GM12872 (cell line): ENCODE results near the gene SLFN12L.

Source experiments
- CTCF ChIP-seq: IDR thresholded peaks from 3 replicates; pipeline ENCODE4 v1.5.1; 2011; ENCODE audit warnings: low read depth, mild to moderate bottlenecking, low read length, moderate library complexity; ENCODE audit not compliant: insufficient read depth

SLFN12L gene

GRCh38 chr17:35460354-35460851 lies 77.1 kb downstream of the SLFN12L start:
- no peak for TF ChIP-seq CTCF

GRCh38 chr17:35453171-35453570 lies 84.3 kb downstream of the SLFN12L start:
- no peak for TF ChIP-seq CTCF

- no peak for TF ChIP-seq CTCF
These were observed 88.0 kb downstream of the SLFN12L start for GRCh38 chr17:35449371-35449931.

GRCh38 chr17:35448899-35449227 lies 88.6 kb downstream of the SLFN12L start:
- no peak for TF ChIP-seq CTCF

- no peak for TF ChIP-seq CTCF
These were observed 89.1 kb downstream of the SLFN12L start, which contains the start of gene SLFN13 for GRCh38 chr17:35448214-35448898. TSS of gene SLFN13 (minus strand) at chr17:35448766. CDS start at chr17:35445680, 3,086 bp downstream.

- TF ChIP-seq CTCF: no peak
These were observed 90.0 kb downstream of the SLFN12L start for GRCh38 chr17:35447499-35447898.

- TF ChIP-seq CTCF: no peak
These were observed 99.0 kb downstream of the SLFN12L start for GRCh38 chr17:35438433-35438832.
